Measurements from ENCODE around the gene KANSL1. TPM values are rescaled to one million over a fixed set of nuclear protein-coding genes. Genes with fewer than 3 reads are reported as not detected.

KANSL1 gene
- total RNA-seq, 4 donors from 2014 or later, result 91.3 to 120 (median 105) TPM

- H3K27me3 ChIP-seq, result no peaks in the 10 kb centered on the region
- 90 to 92% methylated on average over 3 of the region's 3 CpGs for WGBS, 2 donors
- TF ChIP-seq EP300 (IDR thresholded peaks at IDR 0.05) (no peak), CTCF (IDR thresholded peaks at IDR 0.05) (no peak), POLR2A (IDR thresholded peaks at IDR 0.05) (no peak)
- peaks cover 0 to 1% (median 0%) of the 10 kb centered on the region in 4 donors for H3K4me1 ChIP-seq
- no peak for DNase-seq (ENCODE audit: low spot score in 2 of 2)
- H3K4me3 ChIP-seq, result no peak overlapping the region
- H3K9me3 ChIP-seq, result no peaks in the 10 kb centered on the region
- H3K36me3 ChIP-seq, result peaks cover 7 to 97% (median 52%) of the 10 kb centered on the region in 3 donors
- no peak overlapping the region for H3K27ac ChIP-seq
These were observed 159.8 kb downstream of the KANSL1 start for GRCh38 chr17:46033392-46033791.

GRCh38 chr17:46032909-46033308 lies 160.3 kb downstream of the KANSL1 start:
- no peak overlapping the region for H3K4me3 ChIP-seq
- DNase-seq (ENCODE audit: low spot score in 2 of 2), result no peak
- H3K27ac ChIP-seq, result no peak overlapping the region
- no peaks in the 10 kb centered on the region for H3K9me3 ChIP-seq
- 92 to 96% methylated on average over 11 of the region's 11 CpGs for WGBS, 2 donors
- no peaks in the 10 kb centered on the region for H3K27me3 ChIP-seq
- TF ChIP-seq CTCF (IDR thresholded peaks at IDR 0.05) (no peak), POLR2A (IDR thresholded peaks at IDR 0.05) (no peak), EP300 (IDR thresholded peaks at IDR 0.05) (no peak)
- peaks cover 0 to 4% (median 0%) of the 10 kb centered on the region in 4 donors for H3K4me1 ChIP-seq
- H3K36me3 ChIP-seq, result peaks cover 7 to 95% (median 48%) of the 10 kb centered on the region in 3 donors

GRCh38 chr17:46031920-46032319 lies 161.3 kb downstream of the KANSL1 start:
- Histone ChIP-seq H3K27ac (no peak overlapping the region), H3K4me3 (no peak overlapping the region), H3K27me3 (no peaks in the 10 kb centered on the region), H3K4me1 (peaks cover 0 to 14% (median 0%) of the 10 kb centered on the region in 4 donors), H3K36me3 (peaks cover 7 to 95% (median 38%) of the 10 kb centered on the region in 3 donors), H3K9me3 (no peaks in the 10 kb centered on the region)
- DNase-seq (ENCODE audit: low spot score in 2 of 2), result no peak
- WGBS, 2 donors, result 69 to 89% methylated on average over 8 of the region's 8 CpGs
- TF ChIP-seq CTCF (IDR thresholded peaks at IDR 0.05) (no peak), EP300 (IDR thresholded peaks at IDR 0.05) (no peak), POLR2A (IDR thresholded peaks at IDR 0.05) (no peak)

- whole genome bisulfite sequencing, 2 donors, result 90 to 94% methylated on average over 16 of the region's 16 CpGs
- Histone ChIP-seq H3K36me3 (peaks cover 7 to 95% (median 38%) of the 10 kb centered on the region in 3 donors), H3K27ac (no peak overlapping the region)
These were observed 161.8 kb downstream of the KANSL1 start for GRCh38 chr17:46031440-46031839.

GRCh38 chr17:46030752-46031151 lies 162.5 kb downstream of the KANSL1 start:
- 74 to 86% methylated on average over 3 of the region's 3 CpGs for WGBS, 2 donors
- TF ChIP-seq CTCF (IDR thresholded peaks at IDR 0.05), result no peak
- no peak for TF ChIP-seq EP300 (IDR thresholded peaks at IDR 0.05)
- TF ChIP-seq POLR2A (IDR thresholded peaks at IDR 0.05), result no peak
- H3K27me3 ChIP-seq, result no peaks in the 10 kb centered on the region
- H3K36me3 ChIP-seq, result peaks cover 7 to 94% (median 34%) of the 10 kb centered on the region in 3 donors
- DNase-seq (ENCODE audit: low spot score in 2 of 2), result no peak
- H3K9me3 ChIP-seq, result no peaks in the 10 kb centered on the region
- H3K4me3 ChIP-seq, result no peak overlapping the region
- no peak overlapping the region for H3K27ac ChIP-seq
- H3K4me1 ChIP-seq, result peaks cover 0 to 14% (median 0%) of the 10 kb centered on the region in 4 donors

More at GRCh38 chr17:46031440-46031839, 161.8 kb downstream of the KANSL1 start:
- TF ChIP-seq EP300 (IDR thresholded peaks at IDR 0.05) (no peak), POLR2A (IDR thresholded peaks at IDR 0.05) (no peak), CTCF (IDR thresholded peaks at IDR 0.05) (no peak)
- Histone ChIP-seq H3K27me3 (no peaks in the 10 kb centered on the region), H3K4me3 (no peak overlapping the region), H3K9me3 (no peaks in the 10 kb centered on the region), H3K4me1 (peaks cover 0 to 14% (median 0%) of the 10 kb centered on the region in 4 donors)
- DNase-seq (ENCODE audit: low spot score in 2 of 2), result no peak
